KMS-11 (cell line): ENCODE results near the gene ANXA9.

Experiments used
- H2AFZ ChIP-seq: fragments of 200-600 bp; sonication (generic); 2 replicates; pipeline ENCODE4 v1.6.1; 2016; ENCODE audit warnings: antibody characterized with exemption, mixed run types, low read depth
- H3K27ac ChIP-seq: fragments of 200-600 bp; sonication (generic); 2 replicates; pipeline ENCODE4 v1.6.1; 2016; ENCODE audit warnings: mild to moderate bottlenecking, mixed run types
- H3K27me3 ChIP-seq: fragments of 200-600 bp; sonication (generic); 2 replicates; pipeline ENCODE4 v1.6.1; 2017; ENCODE audit warnings: mild to moderate bottlenecking, low read depth, mixed run types, moderate library complexity; ENCODE audit not compliant: insufficient read depth
- H3K36me3 ChIP-seq: fragments of 200-600 bp; sonication (generic); 2 replicates; pipeline ENCODE4 v1.6.1; 2017; ENCODE audit warnings: mild to moderate bottlenecking, mixed run types; ENCODE audit not compliant: insufficient read depth
- H3K4me1 ChIP-seq: fragments of 200-600 bp; sonication (generic); 2 replicates; pipeline ENCODE4 v1.6.1; 2016; ENCODE audit warnings: mild to moderate bottlenecking, low read depth, mixed run types; ENCODE audit not compliant: poor library complexity, severe bottlenecking
- H3K4me2 ChIP-seq: fragments of 200-600 bp; sonication (generic); 2 replicates; pipeline ENCODE4 v1.7.0; 2016; ENCODE audit warnings: mild to moderate bottlenecking, mixed run types
- H3K4me3 ChIP-seq: fragments of 200-600 bp; sonication (generic); IDR thresholded peaks from 2 replicates; pipeline ENCODE4 v1.6.1; 2017; ENCODE audit warnings: low read depth, low read length, mixed read lengths; ENCODE audit not compliant: insufficient read depth
- H3K79me2 ChIP-seq: fragments of 200-600 bp; sonication (generic); 2 replicates; pipeline ENCODE4 v1.6.1; 2016; ENCODE audit warnings: low read depth, mixed run types; ENCODE audit not compliant: insufficient read depth
- H3K9ac ChIP-seq: fragments of 200-600 bp; sonication (generic); 2 replicates; pipeline ENCODE4 v1.6.1; 2016; ENCODE audit warnings: mild to moderate bottlenecking, mixed run types
- H4K20me1 ChIP-seq: fragments of 200-600 bp; sonication (generic); 2 replicates; pipeline ENCODE4 v1.6.1; 2016; ENCODE audit warnings: mild to moderate bottlenecking, mixed run types; ENCODE audit not compliant: insufficient read depth
- TF ChIP-seq, protein P1 (sequence below): fragments of 200-600 bp; sonication (generic); conservative IDR thresholded peaks from 2 replicates; pipeline ENCODE4 v1.6.1; 2017; ENCODE audit warnings: low read depth, mild to moderate bottlenecking, antibody characterized with exemption, low read length, moderate library complexity, mixed read lengths

Gene ANXA9

DNA sequence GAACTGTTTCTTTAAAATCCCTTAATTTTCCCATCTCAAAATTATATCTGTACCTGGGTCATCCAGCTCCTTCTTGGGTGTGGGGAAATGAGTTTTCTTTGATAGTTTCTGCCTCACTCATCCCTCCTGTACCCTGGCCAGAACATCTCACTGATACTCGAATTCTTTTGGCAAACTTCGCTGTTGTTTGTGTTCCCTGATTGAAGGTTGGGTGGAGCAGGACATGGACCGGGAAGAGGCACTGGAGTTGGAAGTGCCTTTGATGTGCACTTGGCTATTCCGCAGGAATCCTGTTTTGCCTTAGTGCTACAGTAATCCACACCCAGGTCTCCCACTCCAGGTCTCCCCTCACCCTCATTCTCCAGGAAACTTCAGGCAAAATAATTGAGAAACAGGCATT, 13.4 kb downstream of the ANXA9 start:
- H3K9ac ChIP-seq: peak overlapping the region; percentile 8; the same call in 1 of the 2 replicates
- TF ChIP-seq, protein P1, sequence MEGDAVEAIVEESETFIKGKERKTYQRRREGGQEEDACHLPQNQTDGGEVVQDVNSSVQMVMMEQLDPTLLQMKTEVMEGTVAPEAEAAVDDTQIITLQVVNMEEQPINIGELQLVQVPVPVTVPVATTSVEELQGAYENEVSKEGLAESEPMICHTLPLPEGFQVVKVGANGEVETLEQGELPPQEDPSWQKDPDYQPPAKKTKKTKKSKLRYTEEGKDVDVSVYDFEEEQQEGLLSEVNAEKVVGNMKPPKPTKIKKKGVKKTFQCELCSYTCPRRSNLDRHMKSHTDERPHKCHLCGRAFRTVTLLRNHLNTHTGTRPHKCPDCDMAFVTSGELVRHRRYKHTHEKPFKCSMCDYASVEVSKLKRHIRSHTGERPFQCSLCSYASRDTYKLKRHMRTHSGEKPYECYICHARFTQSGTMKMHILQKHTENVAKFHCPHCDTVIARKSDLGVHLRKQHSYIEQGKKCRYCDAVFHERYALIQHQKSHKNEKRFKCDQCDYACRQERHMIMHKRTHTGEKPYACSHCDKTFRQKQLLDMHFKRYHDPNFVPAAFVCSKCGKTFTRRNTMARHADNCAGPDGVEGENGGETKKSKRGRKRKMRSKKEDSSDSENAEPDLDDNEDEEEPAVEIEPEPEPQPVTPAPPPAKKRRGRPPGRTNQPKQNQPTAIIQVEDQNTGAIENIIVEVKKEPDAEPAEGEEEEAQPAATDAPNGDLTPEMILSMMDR: no peak
- peak overlapping the region; percentile 85 for H2AFZ ChIP-seq
- no peaks in the 10 kb centered on the region for H4K20me1 ChIP-seq
- H3K4me3 ChIP-seq: peak overlapping the region; percentile 83
- H3K27me3 ChIP-seq: no peaks in the 10 kb centered on the region
- no peak overlapping the region for H3K27ac ChIP-seq
- peaks cover 23% of the 10 kb centered on the region for H3K4me1 ChIP-seq
- H3K36me3 ChIP-seq: no peaks in the 10 kb centered on the region
- H3K4me2 ChIP-seq: peak overlapping the region; percentile 39
- no peaks in the 10 kb centered on the region for H3K79me2 ChIP-seq

DNA sequence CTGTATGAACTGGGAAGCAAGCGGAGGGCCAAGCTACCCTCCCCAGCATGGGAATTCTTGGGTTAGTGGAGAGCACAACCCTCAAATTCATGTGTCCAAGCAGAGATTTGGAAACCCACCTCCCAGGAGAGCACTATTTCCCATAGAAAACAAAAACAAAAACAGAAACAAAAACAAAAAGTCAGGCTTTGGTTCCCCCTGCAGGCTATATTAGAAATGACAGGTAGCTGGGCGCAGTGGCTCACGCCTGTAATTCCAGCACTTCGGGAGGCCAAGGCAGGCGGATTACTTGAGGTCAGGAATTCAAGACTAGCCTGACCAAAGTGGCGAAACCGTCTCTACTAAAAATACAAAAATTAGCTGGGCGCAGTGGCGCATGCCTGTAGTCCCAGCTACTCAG, 13.8 kb downstream of the ANXA9 start:
- H3K27me3 ChIP-seq: no peaks in the 10 kb centered on the region
- peak overlapping the region; percentile 85 for H2AFZ ChIP-seq
- H3K27ac ChIP-seq: no peak overlapping the region
- peaks cover 23% of the 10 kb centered on the region for H3K4me1 ChIP-seq
- H3K9ac ChIP-seq: peak overlapping the region; percentile 8; the same call in 1 of the 2 replicates
- no peaks in the 10 kb centered on the region for H3K36me3 ChIP-seq
- TF ChIP-seq, protein P1: peak; percentile 100
- no peaks in the 10 kb centered on the region for H4K20me1 ChIP-seq
- H3K4me2 ChIP-seq: peak overlapping the region; percentile 39
- H3K79me2 ChIP-seq: no peaks in the 10 kb centered on the region
- peak overlapping the region; percentile 83 for H3K4me3 ChIP-seq

DNA sequence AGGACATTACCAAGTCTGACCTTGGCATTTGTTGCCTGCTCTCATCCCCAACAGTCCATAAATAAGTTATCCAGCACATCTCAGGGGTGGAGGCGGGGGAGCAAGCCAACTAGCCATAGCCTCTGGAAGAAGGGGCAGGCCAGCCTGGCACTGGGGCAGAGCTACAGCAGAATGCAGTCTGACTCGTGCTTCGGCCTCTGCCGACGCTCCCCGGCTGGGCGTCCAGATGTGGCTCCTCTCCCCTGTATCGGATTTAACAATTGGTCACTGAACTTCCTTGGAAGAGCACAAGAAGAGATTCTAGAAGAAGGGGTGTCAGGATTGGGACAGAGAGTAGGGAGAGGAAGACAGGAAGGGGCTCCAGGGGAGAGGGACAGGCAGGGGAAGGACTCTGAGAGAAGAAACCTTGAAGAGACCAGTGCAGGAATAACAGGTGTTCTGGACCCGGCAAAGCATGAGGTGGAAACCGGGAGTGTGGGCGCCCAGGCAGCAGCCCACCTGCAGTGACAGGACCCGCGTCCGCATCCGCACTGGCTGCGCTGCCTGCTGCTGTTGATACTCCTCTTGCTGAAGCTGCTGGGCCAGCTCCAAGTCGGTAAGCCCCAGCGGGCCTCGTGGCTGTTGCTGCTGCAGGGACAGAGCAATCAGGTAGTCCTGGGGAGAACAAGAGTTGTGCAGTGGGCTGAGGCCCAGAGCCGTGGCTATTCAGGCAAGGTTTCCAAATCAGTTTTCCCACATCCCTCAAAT, 15.2 kb downstream of the ANXA9 start:
- Histone ChIP-seq H2AFZ (peak overlapping the region; percentile 23; the same call in 1 of the 2 replicates), H3K27me3 (no peaks in the 10 kb centered on the region; the same call in 1 of the 2 replicates), H3K9ac (no peak overlapping the region), H3K79me2 (no peaks in the 10 kb centered on the region), H3K4me3 (no peak overlapping the region), H3K36me3 (no peaks in the 10 kb centered on the region), H4K20me1 (no peaks in the 10 kb centered on the region), H3K4me2 (no peak overlapping the region), H3K4me1 (peaks cover 23% of the 10 kb centered on the region), H3K27ac (no peak overlapping the region; the same call in 1 of the 2 replicates)
- TF ChIP-seq, protein P1: no peak

DNA sequence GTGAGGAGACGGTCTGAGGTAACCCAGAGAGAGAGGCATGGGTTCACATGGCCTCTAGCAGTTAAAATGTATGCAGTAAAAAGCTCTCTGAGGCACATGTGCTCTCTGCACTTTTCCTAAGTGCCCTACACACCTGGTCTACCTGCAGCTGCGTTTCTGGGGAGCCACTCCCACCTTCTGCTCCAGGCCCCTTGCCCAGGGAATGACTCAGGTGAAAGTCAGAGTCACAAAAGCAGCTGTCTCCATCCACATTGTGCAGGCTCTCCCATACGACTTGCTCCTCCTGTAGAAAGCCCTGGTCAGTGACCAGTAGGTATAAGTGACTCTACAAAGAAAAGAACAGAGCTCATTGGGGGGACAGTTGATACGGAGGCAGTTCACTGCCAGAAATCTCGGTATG, 15.9 kb downstream of the ANXA9 start:
- Histone ChIP-seq H2AFZ (peak overlapping the region; percentile 23; the same call in 1 of the 2 replicates), H3K27ac (no peak overlapping the region; the same call in 1 of the 2 replicates), H3K4me2 (no peak overlapping the region), H4K20me1 (no peaks in the 10 kb centered on the region), H3K79me2 (no peaks in the 10 kb centered on the region), H3K9ac (no peak overlapping the region), H3K27me3 (no peaks in the 10 kb centered on the region; the same call in 1 of the 2 replicates), H3K36me3 (no peaks in the 10 kb centered on the region), H3K4me3 (no peak overlapping the region), H3K4me1 (peaks cover 23% of the 10 kb centered on the region)
- TF ChIP-seq, protein P1: no peak
